HEK293T (cell line): ENCODE data around the gene TLE7.

Source experiments
- CTCF ChIA-PET: fragments of 350-600 bp; formaldehyde crosslinking; extraction: SDS; loops from one replicate; lab custom pipeline; 2021; ENCODE audit warnings: antibody characterized with exemption, inconsistent platforms; lab: Yijun Ruan, JAX
- POLR2A ChIA-PET: fragments of 350-600 bp; formaldehyde crosslinking; extraction: SDS; loops from one replicate; lab custom pipeline; 2020; ENCODE audit warnings: antibody characterized with exemption, inconsistent platforms; lab: Yijun Ruan, JAX
- DNase-seq: peaks from one replicate; pipeline ENCODE4 v3.0.0; 2012; ENCODE audit warnings: mixed read lengths; ENCODE audit errors: extremely low spot score
- ARNT ChIP-seq: fragments of 450-650 bp; IDR thresholded peaks from 2 replicates; pipeline ENCODE4 v1.6.1; 2017; ENCODE audit warnings: mild to moderate bottlenecking
- BHLHE40 ChIP-seq: fragments of 450-650 bp; IDR thresholded peaks from 2 replicates; pipeline ENCODE4 v1.6.1; 2016; ENCODE audit warnings: mild to moderate bottlenecking, moderate library complexity, borderline replicate concordance
- CTBP1 ChIP-seq: fragments of 450-650 bp; IDR thresholded peaks from 2 replicates; pipeline ENCODE4 v1.6.1; 2016; ENCODE audit warnings: borderline replicate concordance
- ELF4 ChIP-seq: fragments of 450-650 bp; IDR thresholded peaks from 2 replicates; pipeline ENCODE4 v1.6.1; 2017; ENCODE audit warnings: antibody characterized with exemption
- FOXA1 ChIP-seq: fragments of 450-650 bp; IDR thresholded peaks from 2 replicates; pipeline ENCODE4 v1.6.1; 2016; ENCODE audit warnings: mild to moderate bottlenecking
- FOXK2 ChIP-seq: fragments of 450-650 bp; IDR thresholded peaks from 2 replicates; pipeline ENCODE4 v1.6.1; 2016; ENCODE audit warnings: mild to moderate bottlenecking
- FOXM1 ChIP-seq: fragments of 450-650 bp; IDR thresholded peaks from 2 replicates; pipeline ENCODE4 v1.6.1; 2017; ENCODE audit warnings: mild to moderate bottlenecking, borderline replicate concordance
- HDGF ChIP-seq: fragments of 450-650 bp; IDR thresholded peaks from 2 replicates; pipeline ENCODE4 v1.6.1; 2017; ENCODE audit warnings: antibody characterized with exemption, borderline replicate concordance
- L3MBTL2 ChIP-seq: fragments of 450-650 bp; conservative IDR thresholded peaks from 2 replicates; pipeline ENCODE4 v1.6.1; 2016; ENCODE audit warnings: mild to moderate bottlenecking
- LEF1 ChIP-seq: fragments of 450-650 bp; IDR thresholded peaks from 2 replicates; pipeline ENCODE4 v1.6.1; 2017; ENCODE audit warnings: mild to moderate bottlenecking, borderline replicate concordance
- NFRKB ChIP-seq: fragments of 450-650 bp; IDR thresholded peaks from 2 replicates; pipeline ENCODE4 v1.6.1; 2016; ENCODE audit warnings: mild to moderate bottlenecking, moderate library complexity
- PKNOX1 ChIP-seq: fragments of 450-650 bp; IDR thresholded peaks from 2 replicates; pipeline ENCODE4 v1.6.1; 2016
- SP1 ChIP-seq: fragments of 450-650 bp; IDR thresholded peaks from 2 replicates; pipeline ENCODE4 v1.6.1; 2017
- SUZ12 ChIP-seq: fragments of 450-650 bp; IDR thresholded peaks from 2 replicates; pipeline ENCODE4 v1.6.1; 2016; ENCODE audit warnings: mild to moderate bottlenecking
- TARDBP ChIP-seq: fragments of 450-650 bp; IDR thresholded peaks from 2 replicates; pipeline ENCODE4 v1.6.1; 2016
- ZNF384 ChIP-seq: fragments of 450-650 bp; IDR thresholded peaks from 2 replicates; pipeline ENCODE4 v1.6.1; 2016

Gene TLE7

GRCh38 chr16:71432906-71433305 is 8.9 kb downstream of the TLE7 start:
- ChIA-PET CTCF (no interaction called here), POLR2A (interaction anchor here (0.7 kb wide), 1 partner anchor 98 kb away, joined by 3 read pairs; no protein-coding TSS in a partner anchor)
- TF ChIP-seq ZNF384 (no peak), ELF4 (no peak), BHLHE40 (no peak), NFRKB (no peak), FOXM1 (no peak), HDGF (no peak), LEF1 (no peak), SUZ12 (no peak), SP1 (no peak), L3MBTL2 (no peak), FOXA1 (no peak), FOXK2 (no peak), CTBP1 (no peak), TARDBP (no peak), ARNT (no peak), PKNOX1 (no peak)
- DNase-seq, result no peak

- TF ChIP-seq SUZ12 (no peak), HDGF (no peak), FOXA1 (no peak), LEF1 (no peak), ARNT (no peak), FOXK2 (no peak), FOXM1 (no peak), SP1 (no peak), BHLHE40 (no peak), CTBP1 (no peak), TARDBP (no peak), NFRKB (no peak), L3MBTL2 (no peak), PKNOX1 (no peak), ZNF384 (no peak)
- ChIA-PET POLR2A (no interaction called here), CTCF (no interaction called here)
- DNase-seq, result no peak
Measured at GRCh38 chr16:71431991-71432390, 9.9 kb downstream of the TLE7 start.

GRCh38 chr16:71431176-71431575 is 10.7 kb downstream of the TLE7 start:
- no peak for DNase-seq
- ChIA-PET CTCF (no interaction called here), POLR2A (no interaction called here)
- TF ChIP-seq LEF1, result no peak
- no peak for TF ChIP-seq NFRKB
- no peak for TF ChIP-seq SP1
- TF ChIP-seq ZNF384, result no peak
- no peak for TF ChIP-seq L3MBTL2
- TF ChIP-seq FOXK2, result no peak
- TF ChIP-seq PKNOX1, result no peak
- no peak for TF ChIP-seq CTBP1
- TF ChIP-seq ELF4, result no peak
- TF ChIP-seq ARNT, result no peak
- TF ChIP-seq BHLHE40, result no peak
- no peak for TF ChIP-seq SUZ12
- no peak for TF ChIP-seq FOXM1
- no peak for TF ChIP-seq TARDBP
- TF ChIP-seq FOXA1, result no peak

- POLR2A ChIA-PET, result interaction anchor here (2.1 kb wide), 1 partner anchor 31 kb away, joined by 7 read pairs; the partner anchor contains the start of gene ZNF23
- TF ChIP-seq TARDBP (no peak), ZNF384 (no peak), SP1 (no peak)
- DNase-seq, result no peak
- CTCF ChIA-PET, result no interaction called here
Measured at GRCh38 chr16:71430744-71431143, 11.1 kb downstream of the TLE7 start.

GRCh38 chr16:71429581-71429980 is 12.3 kb downstream of the TLE7 start:
- no peak for TF ChIP-seq FOXM1
- TF ChIP-seq SUZ12, result no peak
- no peak for TF ChIP-seq ARNT
- no peak for TF ChIP-seq L3MBTL2
- TF ChIP-seq FOXA1, result no peak
- TF ChIP-seq ZNF384, result no peak
- TF ChIP-seq BHLHE40, result no peak
- no peak for TF ChIP-seq FOXK2
- no peak for TF ChIP-seq LEF1
- no peak for TF ChIP-seq PKNOX1
- TF ChIP-seq SP1, result no peak
- TF ChIP-seq NFRKB, result no peak
- ChIA-PET POLR2A (interaction anchor here (2.1 kb wide), 1 partner anchor 33 kb away, joined by 7 read pairs; the partner anchor contains the start of gene ZNF23), CTCF (no interaction called here)
- no peak for DNase-seq

GRCh38 chr16:71428883-71429282 is 13.0 kb downstream of the TLE7 start:
- ChIA-PET CTCF (no interaction called here), POLR2A (interaction anchor here (2.1 kb wide), 1 partner anchor 33 kb away, joined by 7 read pairs; the partner anchor contains the start of gene ZNF23)
- DNase-seq, result no peak
- TF ChIP-seq L3MBTL2 (no peak), FOXA1 (no peak), PKNOX1 (no peak), TARDBP (no peak), HDGF (no peak), SUZ12 (no peak), BHLHE40 (no peak), FOXM1 (no peak), ELF4 (no peak)
